Activated CD4-positive, alpha-beta T cell treated with anti-CD3 and anti-CD28 coated beads, Interleukin-2, amount 50 U/mL, for 1 hour (primary cell): ENCODE measurements around the gene CDH13.

Source experiments
- DNase-seq: peaks from one replicate; pipeline ENCODE4 v3.0.0-alpha.2; 2020

CDH13 gene

GRCh38 chr16:83205896-83206295, 579.1 kb downstream of the CDH13 start:
- DNase-seq = no peak

GRCh38 chr16:83206426-83206825, 579.7 kb downstream of the CDH13 start:
- no peak for DNase-seq

- DNase-seq = no peak
These were observed 584.9 kb downstream of the CDH13 start for GRCh38 chr16:83211711-83212110.

- no peak for DNase-seq
These were observed 585.6 kb downstream of the CDH13 start for GRCh38 chr16:83212301-83212841.

- no peak for DNase-seq
These were observed 587.9 kb downstream of the CDH13 start for GRCh38 chr16:83214671-83215070.

- DNase-seq = peak; percentile 34
These were observed 588.7 kb downstream of the CDH13 start for GRCh38 chr16:83215406-83216001.

- no peak for DNase-seq
These were observed 592.5 kb downstream of the CDH13 start for GRCh38 chr16:83219285-83219684.

GRCh38 chr16:83220066-83220465, 593.3 kb downstream of the CDH13 start:
- no peak for DNase-seq

- no peak for DNase-seq
These were observed 597.9 kb downstream of the CDH13 start for GRCh38 chr16:83224642-83225041.

GRCh38 chr16:83227336-83227735, 600.6 kb downstream of the CDH13 start:
- no peak for DNase-seq

GRCh38 chr16:83231729-83232128, 605.0 kb downstream of the CDH13 start:
- DNase-seq = no peak

GRCh38 chr16:83233153-83233552, 606.4 kb downstream of the CDH13 start:
- DNase-seq = no peak

GRCh38 chr16:83238949-83239691, 612.4 kb downstream of the CDH13 start:
- no peak for DNase-seq

GRCh38 chr16:83244057-83244456, 617.3 kb downstream of the CDH13 start:
- no peak for DNase-seq

- DNase-seq = no peak
These were observed 618.3 kb downstream of the CDH13 start for GRCh38 chr16:83245061-83245460.

- no peak for DNase-seq
These were observed 621.1 kb downstream of the CDH13 start for GRCh38 chr16:83247767-83248372.

GRCh38 chr16:83248735-83249463, 622.1 kb downstream of the CDH13 start:
- DNase-seq = no peak

GRCh38 chr16:83253521-83253920, 626.8 kb downstream of the CDH13 start:
- no peak for DNase-seq

GRCh38 chr16:83258366-83258928, 631.7 kb downstream of the CDH13 start:
- no peak for DNase-seq

GRCh38 chr16:83266848-83267553, 640.2 kb downstream of the CDH13 start:
- DNase-seq = no peak

- no peak for DNase-seq
These were observed 641.4 kb downstream of the CDH13 start for GRCh38 chr16:83268169-83268568.

GRCh38 chr16:83269048-83269447, 642.3 kb downstream of the CDH13 start:
- DNase-seq = no peak
